G401.6 (cell line): ENCODE data around the gene MC1R.
"Not testable (repeated sequence)": the region's sequence is repeated elsewhere in the genome, so short reads cannot be mapped to it uniquely, and the experiment has no call there.

Source experiments
- FAIRE-seq: peaks from 2 replicates; lab custom pipeline; 2012; peaks lifted over from hg19 to GRCh38; lab: Jason Lieb, UNC

The MC1R gene

GRCh38 chr16:89935620-89936019 lies 17.0 kb downstream of the MC1R start:
- not testable (repeated sequence) for FAIRE-seq

DNA sequence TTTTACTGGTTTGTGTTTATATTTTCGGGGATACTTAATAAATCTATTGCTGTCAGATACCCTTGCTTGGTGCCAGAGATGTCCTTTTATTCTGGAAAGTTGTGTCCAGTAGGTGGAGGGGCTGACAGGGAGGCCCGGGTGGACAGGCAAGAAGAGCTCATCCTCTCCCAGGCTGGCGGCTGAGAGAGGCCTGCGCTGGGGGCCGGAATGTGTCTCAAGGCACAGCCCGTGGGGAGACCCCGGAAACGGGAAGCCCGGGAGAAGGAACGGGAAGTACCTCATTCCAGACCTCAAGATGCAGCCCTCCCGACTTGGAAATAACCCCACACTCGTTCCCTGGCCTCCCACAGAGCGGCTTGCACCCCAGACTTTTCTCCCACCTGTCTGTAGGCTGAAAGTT lies 17.4 kb downstream of the MC1R start:
- no peak for FAIRE-seq

- FAIRE-seq, result no peak
These were observed 17.8 kb downstream of the MC1R start for GRCh38 chr16:89936508-89936907.

DNA sequence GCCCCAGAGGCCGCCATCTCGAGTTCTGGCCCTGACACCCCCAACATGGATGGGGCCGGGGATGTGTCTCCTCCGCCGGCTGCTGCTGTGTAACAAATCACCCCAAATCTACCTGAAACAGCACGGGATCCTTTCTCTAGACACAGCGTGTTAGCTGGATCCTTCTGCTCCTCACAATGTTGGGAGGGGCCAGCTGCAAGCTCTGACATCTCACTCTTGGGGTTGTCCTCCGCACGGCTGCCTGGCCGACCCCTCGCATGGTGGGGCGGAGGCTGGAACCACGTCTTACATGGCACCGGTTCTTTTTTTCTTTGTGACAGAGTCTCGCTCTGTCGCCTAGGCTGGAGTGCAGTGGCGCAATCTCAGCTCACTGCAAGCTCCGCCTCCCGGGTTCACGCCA lies 18.3 kb downstream of the MC1R start:
- no peak for FAIRE-seq

DNA sequence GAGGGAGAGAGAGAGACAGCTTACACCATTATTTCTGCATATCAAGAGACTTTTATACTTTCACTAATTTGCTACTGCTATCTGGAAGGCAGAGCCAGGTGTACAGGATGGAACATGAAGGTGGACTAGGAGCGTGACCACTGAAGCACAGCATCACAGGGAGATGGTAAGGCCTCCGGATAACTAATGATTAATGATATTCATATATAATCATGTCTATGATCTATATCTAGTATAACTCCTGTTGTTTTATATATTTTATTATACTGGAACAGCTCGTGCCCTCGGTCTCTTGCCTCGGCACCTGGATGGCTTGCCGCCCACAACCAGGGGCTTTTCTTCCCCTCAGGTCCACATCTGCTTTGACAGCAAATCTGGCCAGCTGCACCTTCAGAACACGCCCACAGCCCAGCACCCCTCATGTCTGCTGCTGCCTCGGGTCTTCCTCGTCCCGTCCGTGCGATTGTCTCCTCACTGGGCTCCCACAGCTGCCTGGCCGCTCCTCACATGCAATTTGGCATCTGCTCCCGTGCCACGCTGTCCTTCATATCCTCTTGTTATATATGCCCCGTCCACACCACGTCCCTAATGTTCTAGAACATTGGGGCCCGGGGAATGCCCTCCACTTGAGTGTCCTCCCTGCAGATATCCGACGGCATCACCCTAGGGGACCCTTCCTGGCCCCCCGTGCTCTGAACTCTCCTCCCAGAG lies 19.7 kb downstream of the MC1R start:
- FAIRE-seq, result no peak

GRCh38 chr16:89944773-89945172 lies 26.1 kb downstream of the MC1R start:
- FAIRE-seq, result no peak

DNA sequence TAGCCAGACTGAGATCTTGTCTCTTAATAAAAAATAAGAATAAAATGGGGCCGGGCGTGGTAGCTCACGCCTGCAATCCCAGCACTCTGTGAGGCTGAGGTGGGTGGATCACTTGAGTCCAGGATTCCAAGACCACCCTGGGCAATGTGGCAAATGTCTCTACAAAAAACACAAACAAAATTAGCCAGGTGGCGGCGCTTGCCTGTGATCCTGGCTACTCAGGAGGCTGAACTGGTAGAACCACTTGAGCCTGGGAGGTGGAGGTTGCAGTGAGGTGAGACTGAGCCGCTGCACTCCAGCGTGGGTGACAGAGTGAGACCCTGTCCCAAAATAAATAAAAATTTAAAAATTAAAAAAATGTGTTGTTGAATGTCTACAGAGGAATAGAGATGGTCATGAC lies 27.0 kb downstream of the MC1R start:
- no peak for FAIRE-seq

GRCh38 chr16:89946515-89946914 lies 27.9 kb downstream of the MC1R start:
- no peak for FAIRE-seq

DNA sequence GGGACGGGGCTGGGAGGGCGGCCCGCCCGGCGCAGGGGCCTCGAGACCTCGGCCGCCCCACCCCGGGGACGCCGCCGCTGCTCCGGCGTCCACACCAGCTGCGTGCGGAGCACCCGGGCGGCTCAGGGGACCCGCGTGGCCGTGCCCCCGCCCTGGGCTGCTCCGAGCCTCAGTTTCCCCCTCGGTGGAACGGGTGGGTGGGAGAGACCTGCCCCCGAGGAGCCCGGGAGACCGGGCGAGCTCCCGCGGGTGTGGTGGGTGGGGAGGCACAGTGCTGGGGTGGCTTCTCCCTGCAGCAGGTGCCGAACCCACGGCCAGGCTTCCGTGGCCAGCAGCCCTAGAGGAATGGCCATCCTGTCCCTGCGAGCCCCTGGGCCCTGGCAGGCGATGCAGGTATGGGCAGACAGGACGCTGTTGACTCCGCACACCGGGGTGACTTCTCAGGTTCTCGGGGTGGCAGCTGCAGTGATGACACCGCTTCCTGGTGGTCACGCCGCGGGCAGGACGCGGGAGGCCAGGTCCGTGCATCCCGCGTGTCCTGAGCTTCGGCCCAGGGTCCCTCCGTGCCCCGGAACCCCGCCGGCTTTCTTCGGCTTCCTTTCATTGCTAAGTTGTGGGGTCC lies 30.6 kb downstream of the MC1R start:
- no peak for FAIRE-seq

DNA sequence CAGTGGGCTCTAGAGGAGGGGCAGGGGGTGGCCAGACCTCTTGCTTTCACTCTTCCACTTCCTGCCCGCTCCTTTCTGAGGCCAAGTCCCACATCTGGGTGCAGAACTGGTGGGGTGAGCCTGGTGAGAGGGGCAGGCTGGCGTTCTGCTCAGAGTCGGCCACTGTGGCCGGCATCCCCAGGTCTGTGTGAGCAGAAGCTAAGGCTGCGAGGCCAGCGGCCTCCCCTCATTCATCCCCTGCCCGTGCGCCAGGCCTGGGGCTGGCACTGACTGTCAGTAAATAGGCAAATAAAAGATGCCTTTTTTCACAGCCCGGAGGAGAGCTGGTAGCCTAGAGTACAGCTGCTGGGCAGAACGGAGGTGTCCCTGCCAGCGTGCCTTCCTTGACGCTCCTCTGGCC lies 31.1 kb downstream of the MC1R start:
- FAIRE-seq, result no peak

DNA sequence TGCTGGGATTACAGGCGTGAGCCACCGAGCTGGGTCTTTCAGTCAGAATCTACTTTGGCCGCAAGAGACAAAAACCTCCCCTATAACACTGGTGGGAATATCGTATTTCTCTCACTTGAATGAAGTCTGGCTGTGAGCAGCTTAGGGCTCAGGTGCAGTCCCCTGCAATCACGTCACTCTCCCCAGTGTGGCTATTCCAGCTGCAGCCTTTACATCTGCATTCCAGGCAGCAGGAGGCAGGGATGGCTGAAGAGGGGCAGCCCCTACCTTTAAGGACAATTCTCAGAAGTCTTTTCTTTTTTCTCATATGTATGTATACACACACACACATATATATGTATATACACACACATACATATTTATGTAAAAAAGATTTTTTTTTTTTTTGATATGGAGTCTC lies 32.8 kb downstream of the MC1R start:
- FAIRE-seq, result no peak

DNA sequence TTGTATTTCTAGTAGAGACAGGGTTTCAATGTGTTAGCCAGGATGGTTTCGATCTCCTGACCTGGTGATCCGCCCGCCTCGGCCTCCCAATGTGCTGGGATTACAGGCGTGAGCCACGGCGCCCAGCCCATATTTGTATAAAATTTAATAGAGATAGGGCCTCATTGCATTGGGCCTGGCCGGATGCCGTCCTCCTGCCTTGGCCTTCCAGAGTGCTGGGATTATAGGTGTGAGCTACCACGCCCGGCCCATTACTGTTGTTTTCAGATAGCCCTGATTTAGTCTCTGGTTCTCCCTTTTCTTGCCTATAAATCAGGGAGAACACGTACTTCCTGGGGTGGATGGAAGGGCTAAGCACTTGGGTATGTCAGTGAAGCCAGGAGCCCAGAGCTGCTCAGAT lies 33.4 kb downstream of the MC1R start:
- FAIRE-seq, result no peak

- no peak for FAIRE-seq
These were observed 33.9 kb downstream of the MC1R start for GRCh38 chr16:89952551-89952950.

DNA sequence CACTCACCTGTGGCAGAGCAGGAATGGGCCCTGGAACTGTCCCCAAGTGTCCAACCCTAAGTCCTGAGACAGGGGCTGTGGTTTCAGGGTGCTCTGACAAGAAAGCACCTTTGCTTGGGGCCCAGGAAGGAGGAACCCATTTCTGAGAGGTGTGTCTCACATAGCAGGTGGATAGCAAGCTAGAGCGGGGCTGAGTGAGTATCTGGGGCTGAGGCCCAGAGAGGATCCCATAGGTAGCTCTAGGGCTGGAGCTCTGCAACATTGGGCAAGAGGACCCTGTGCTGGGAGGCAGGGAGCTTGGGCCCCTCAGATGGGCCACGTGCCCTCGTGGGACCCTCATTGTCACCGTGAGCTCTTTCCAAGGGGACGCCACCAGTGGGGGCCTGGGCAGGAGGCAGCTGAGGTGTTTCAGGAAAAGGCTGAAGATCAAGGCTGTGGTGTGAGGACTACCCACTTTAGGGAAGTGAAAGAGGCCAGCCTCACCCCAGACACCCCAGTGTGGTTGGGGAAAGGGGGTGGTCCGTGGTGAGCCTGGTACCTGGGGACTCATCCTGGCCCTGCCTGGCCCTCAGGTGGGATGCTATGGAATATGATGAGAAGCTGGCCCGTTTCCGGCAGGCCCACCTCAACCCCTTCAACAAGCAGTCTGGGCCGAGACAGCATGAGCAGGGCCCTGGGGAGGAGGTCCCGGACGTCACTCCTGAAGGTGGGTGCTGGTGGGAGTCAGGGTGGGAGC lies 35.2 kb downstream of the MC1R start:
- FAIRE-seq, result no peak

DNA sequence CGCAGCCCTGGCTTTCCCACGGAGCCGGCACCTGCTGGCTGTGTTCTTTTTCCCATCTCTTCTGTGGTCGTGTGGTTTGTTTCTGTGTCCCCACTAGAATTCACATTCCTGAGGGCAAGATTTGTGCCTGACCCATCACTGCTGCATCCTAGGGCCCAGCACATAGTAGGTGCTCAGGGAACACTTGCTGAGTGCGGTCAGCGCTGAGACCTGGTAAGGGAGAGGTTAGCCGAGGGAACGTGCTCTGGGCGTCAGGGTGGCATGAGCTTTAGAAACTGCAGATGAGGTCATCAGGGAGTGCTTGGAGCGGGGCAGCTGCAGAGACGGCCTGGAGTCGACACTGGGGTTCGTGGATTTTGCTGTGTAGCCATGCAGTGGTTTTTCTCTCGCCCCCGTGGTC lies 35.8 kb downstream of the MC1R start:
- FAIRE-seq, result no peak

GRCh38 chr16:89955001-89955685 lies 36.5 kb downstream of the MC1R start:
- FAIRE-seq, result no peak

GRCh38 chr16:89956505-89957215 lies 38.0 kb downstream of the MC1R start:
- FAIRE-seq, result no peak

- no peak for FAIRE-seq
These were observed 38.6 kb downstream of the MC1R start for GRCh38 chr16:89957216-89957785.

GRCh38 chr16:89958068-89958467 lies 39.4 kb downstream of the MC1R start:
- FAIRE-seq, result peak; percentile 82

DNA sequence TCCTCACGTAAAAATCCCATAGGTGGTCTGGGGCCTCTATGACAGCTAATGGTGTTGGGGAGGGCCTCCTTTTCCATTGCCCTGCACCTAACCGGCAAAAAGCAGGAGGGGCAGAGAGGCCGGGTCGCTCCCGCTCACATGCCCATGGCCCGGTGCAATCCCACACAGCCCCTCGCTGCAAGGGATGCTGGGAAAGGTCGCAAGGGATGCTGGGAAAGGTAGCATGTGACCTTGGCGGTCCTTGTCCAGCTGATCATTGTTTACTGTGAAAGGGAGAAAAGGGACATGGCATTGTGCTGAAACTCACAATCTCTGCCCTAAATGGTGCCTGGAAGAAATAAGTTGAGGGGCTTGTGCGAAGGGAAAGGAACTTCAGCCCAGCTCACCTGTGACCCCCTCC lies 39.9 kb downstream of the MC1R start:
- no peak for FAIRE-seq

- FAIRE-seq, result no peak
These were observed 42.3 kb downstream of the MC1R start for GRCh38 chr16:89960966-89961365.

- no peak for FAIRE-seq
These were observed 43.3 kb downstream of the MC1R start for GRCh38 chr16:89961920-89962319.
